Mesenchymal stem cell (in vitro differentiated cells and primary cell): ENCODE measurements around the gene RFC4.

Source experiments
- DNase-seq: peaks from one replicate; pipeline ENCODE4 v3.0.0-alpha.2; 2013
- H2AFZ ChIP-seq: one replicate; pipeline ENCODE4 v1.6.1; 2013; ENCODE audit warnings: low read depth, mild to moderate bottlenecking, control low read depth, inconsistent platforms, low read length, moderate library complexity
- H2AK5ac ChIP-seq: 2 replicates; pipeline ENCODE4 v1.6.1; 2013; ENCODE audit warnings: low read length, moderate library complexity, mild to moderate bottlenecking, inconsistent platforms; ENCODE audit not compliant: severe bottlenecking
- H2BK120ac ChIP-seq: one replicate; pipeline ENCODE4 v1.6.1; 2013; ENCODE audit warnings: low read depth, mild to moderate bottlenecking, inconsistent platforms, low read length, moderate library complexity
- H2BK12ac ChIP-seq, 2 experiments: one replicate each; pipeline ENCODE4 v1.6.1; 2013; ENCODE audit warnings: inconsistent platforms in 2 of 2, low read length in 2 of 2, mild to moderate bottlenecking in 2 of 2, moderate library complexity in 2 of 2, control low read depth in 1 of 2
- H2BK15ac ChIP-seq: one replicate; pipeline ENCODE4 v1.6.1; 2013; ENCODE audit warnings: mild to moderate bottlenecking, low read depth, inconsistent platforms; ENCODE audit not compliant: poor library complexity, severe bottlenecking
- H2BK5ac ChIP-seq: 2 replicates; pipeline ENCODE4 v1.6.1; 2013; ENCODE audit warnings: low read depth, mild to moderate bottlenecking, low read length, control low read depth, inconsistent platforms; ENCODE audit not compliant: poor library complexity, severe bottlenecking
- H3K14ac ChIP-seq, 2 experiments: one replicate each; pipeline ENCODE4 v1.6.1; 2013; ENCODE audit warnings: inconsistent platforms in 2 of 2, low read length in 2 of 2, control low read depth in 1 of 2, mild to moderate bottlenecking in 1 of 2, moderate library complexity in 1 of 2
- H3K18ac ChIP-seq, 2 experiments: one replicate each; pipeline ENCODE4 v1.6.1; 2013; ENCODE audit warnings: inconsistent platforms in 2 of 2, low read length in 2 of 2, control low read depth in 1 of 2, low read depth in 1 of 2, mild to moderate bottlenecking in 1 of 2
- H3K23ac ChIP-seq, 2 experiments: one replicate each; pipeline ENCODE4 v1.6.1; 2013; ENCODE audit warnings: inconsistent platforms in 2 of 2, low read length in 2 of 2, mild to moderate bottlenecking in 2 of 2, moderate library complexity in 2 of 2, control low read depth in 1 of 2
- H3K27ac ChIP-seq: 2 replicates; pipeline ENCODE4 v1.5.1; 2013; ENCODE audit warnings: mild to moderate bottlenecking, moderate library complexity, low read length, control low read depth, inconsistent platforms; ENCODE audit not compliant: poor library complexity, severe bottlenecking
- H3K27me3 ChIP-seq, 2 experiments: 2 replicates each; pipeline versions ENCODE4 v1.6.1 to v1.7.0; 2013; ENCODE audit warnings: low read length in 2 of 2, mild to moderate bottlenecking in 2 of 2, moderate library complexity in 2 of 2, control low read depth in 1 of 2, inconsistent platforms in 1 of 2; ENCODE audit not compliant: control insufficient read depth in 1 of 2, insufficient read depth in 1 of 2
- H3K36me3 ChIP-seq, 2 experiments: 2 replicates each; pipeline versions ENCODE4 v1.6.1 to v1.7.0; 2013; ENCODE audit warnings: low read length in 2 of 2, control low read depth in 1 of 2, inconsistent platforms in 1 of 2, low read depth in 1 of 2, mild to moderate bottlenecking in 1 of 2; ENCODE audit not compliant: insufficient read depth in 2 of 2, control insufficient read depth in 1 of 2
- H3K4ac ChIP-seq, 2 experiments: one replicate each; pipeline ENCODE4 v1.6.1; 2013; ENCODE audit warnings: inconsistent platforms in 2 of 2, low read length in 2 of 2, mild to moderate bottlenecking in 2 of 2, moderate library complexity in 2 of 2, control low read depth in 1 of 2, low read depth in 1 of 2
- H3K4me1 ChIP-seq: 2 replicates; pipeline ENCODE4 v1.6.1; 2013; ENCODE audit warnings: low read depth, low read length, control low read depth; ENCODE audit not compliant: control insufficient read depth, insufficient read depth
- H3K4me2 ChIP-seq: 2 replicates; pipeline ENCODE4 v1.6.1; 2013; ENCODE audit warnings: low read length, mild to moderate bottlenecking, inconsistent platforms; ENCODE audit not compliant: poor library complexity, severe bottlenecking
- H3K4me3 ChIP-seq, 2 experiments: 2 replicates each; pipeline versions ENCODE4 v1.5.1 to v1.7.0; 2013; ENCODE audit warnings: low read length in 2 of 2, mild to moderate bottlenecking in 2 of 2, control low read depth in 1 of 2, low read depth in 1 of 2; ENCODE audit not compliant: insufficient read depth in 1 of 2
- H3K79me1 ChIP-seq: replicated peaks from 2 replicates; pipeline ENCODE4 v1.6.1; 2013; ENCODE audit warnings: mild to moderate bottlenecking, control low read depth, low read length, inconsistent platforms; ENCODE audit not compliant: poor library complexity, severe bottlenecking
- H3K9ac ChIP-seq: 2 replicates; pipeline ENCODE4 v1.7.0; 2013; ENCODE audit warnings: mild to moderate bottlenecking, low read length, moderate library complexity
- H3K9me3 ChIP-seq: 2 replicates; pipeline ENCODE4 v1.7.0; 2013; ENCODE audit warnings: mild to moderate bottlenecking, low read length; ENCODE audit not compliant: control insufficient read depth
- H4K8ac ChIP-seq: one replicate; pipeline ENCODE4 v1.6.1; 2013; ENCODE audit warnings: inconsistent platforms, mild to moderate bottlenecking, low read length, moderate library complexity
- H4K91ac ChIP-seq: one replicate; pipeline ENCODE4 v1.6.1; 2013; ENCODE audit warnings: mild to moderate bottlenecking, low read length, inconsistent platforms
- WGBS: methylation state at CpG from one replicate; pipeline ENCODE4 v1.1.7; 2013; ENCODE audit warnings: mixed read lengths; 5-methylcytosine and 5-hydroxymethylcytosine counted together

Gene RFC4

GRCh38 chr3:186783058-186783730 is 23.1 kb downstream of the RFC4 start, which contains the start of gene EIF4A2:
Gene EIF4A2 (plus strand): TSS chr3:186783577. CDS start chr3:186783611, 34 bp downstream.
- H3K4me1 ChIP-seq = no peaks in the 10 kb centered on the region
- H3K9ac ChIP-seq = peak within 1 kb of the TSS; percentile 99
- H2AFZ ChIP-seq = peak within 1 kb of the TSS; percentile 61
- H2BK15ac ChIP-seq = peak within 1 kb of the TSS; percentile 67
- DNase-seq = peak; percentile 93
- under 1% methylated on average over 60 of the region's 60 CpGs for WGBS
- peak within 1 kb of the TSS; percentile 76 for H2AK5ac ChIP-seq
- H3K18ac ChIP-seq = peak within 1 kb of the TSS; percentile 97 to 98
- H3K79me1 ChIP-seq = no peaks in the 10 kb centered on the region
- peak within 1 kb of the TSS; percentile 92 to 99 for H3K4ac ChIP-seq
- H4K8ac ChIP-seq = peak within 1 kb of the TSS; percentile 91
- peak within 1 kb of the TSS; percentile 100 for H3K27ac ChIP-seq
- no peaks in the 10 kb centered on the region for H3K27me3 ChIP-seq
- H2BK12ac ChIP-seq = peak within 1 kb of the TSS in 1 of 2 experiments; percentile 54
- H3K9me3 ChIP-seq = no peaks in the 10 kb centered on the region
- peak within 1 kb of the TSS; percentile 65 to 93 for H3K23ac ChIP-seq
- peak within 1 kb of the TSS; percentile 82 for H3K4me2 ChIP-seq
- peaks cover 10 to 42% of the 10 kb centered on the region in 2 experiments for H3K36me3 ChIP-seq
- peak within 1 kb of the TSS; percentile 99 for H2BK5ac ChIP-seq
- H3K4me3 ChIP-seq = peak within 1 kb of the TSS; percentile 96 to 100
- H4K91ac ChIP-seq = peak within 1 kb of the TSS; percentile 87
- peak within 1 kb of the TSS; percentile 90 for H2BK120ac ChIP-seq
- peak within 1 kb of the TSS; percentile 67 to 100 for H3K14ac ChIP-seq

GRCh38 chr3:186782542-186783057 is 23.7 kb downstream of the RFC4 start:
- H2BK120ac ChIP-seq = no peak overlapping the region
- H3K18ac ChIP-seq = peak overlapping the region; percentile 87 to 95
- peak overlapping the region; percentile 71 to 87 for H3K4ac ChIP-seq
- H3K79me1 ChIP-seq = no peaks in the 10 kb centered on the region
- H2BK15ac ChIP-seq = peak overlapping the region; percentile 67
- WGBS = 2% methylated on average over 20 of the region's 21 CpGs
- peak overlapping the region; percentile 99 for H3K9ac ChIP-seq
- H2BK5ac ChIP-seq = peak overlapping the region; percentile 99
- H2AFZ ChIP-seq = peak overlapping the region; percentile 61
- peak overlapping the region; percentile 67 to 88 for H3K14ac ChIP-seq
- no peaks in the 10 kb centered on the region for H3K4me1 ChIP-seq
- H4K8ac ChIP-seq = peak overlapping the region; percentile 89
- no peaks in the 10 kb centered on the region for H3K27me3 ChIP-seq
- no peak for DNase-seq
- peak overlapping the region; percentile 56 for H4K91ac ChIP-seq
- H3K4me2 ChIP-seq = peak overlapping the region; percentile 48
- H3K36me3 ChIP-seq = peaks cover 10 to 36% of the 10 kb centered on the region in 2 experiments
- peak overlapping the region; percentile 96 for H3K27ac ChIP-seq
- no peak overlapping the region for H3K23ac ChIP-seq
- H3K9me3 ChIP-seq = no peaks in the 10 kb centered on the region
- H2BK12ac ChIP-seq = no peak overlapping the region
- H2AK5ac ChIP-seq = peak overlapping the region; percentile 70
- H3K4me3 ChIP-seq = peak overlapping the region; percentile 96 to 100

GRCh38 chr3:186779204-186779603 is 27.1 kb downstream of the RFC4 start:
- H3K18ac ChIP-seq = no peak overlapping the region
- no peak overlapping the region for H3K4me3 ChIP-seq
- H3K9ac ChIP-seq = no peak overlapping the region
- H3K27ac ChIP-seq = no peak overlapping the region
- H2AK5ac ChIP-seq = no peak overlapping the region
- no peak for DNase-seq
- no peak overlapping the region for H2BK5ac ChIP-seq
- WGBS = 100% methylated on average over 2 of the region's 5 CpGs
- H3K4me1 ChIP-seq = no peaks in the 10 kb centered on the region
- H4K91ac ChIP-seq = no peak overlapping the region
- no peak overlapping the region for H2BK15ac ChIP-seq
- no peaks in the 10 kb centered on the region for H3K27me3 ChIP-seq
- H3K9me3 ChIP-seq = no peaks in the 10 kb centered on the region
- no peak overlapping the region for H3K23ac ChIP-seq
- H4K8ac ChIP-seq = no peak overlapping the region
- no peak overlapping the region for H3K4me2 ChIP-seq
- H3K36me3 ChIP-seq = peaks cover 2 to 3% of the 10 kb centered on the region in 2 experiments
- H2AFZ ChIP-seq = no peak overlapping the region
- no peak overlapping the region for H2BK12ac ChIP-seq
- H3K4ac ChIP-seq = no peak overlapping the region
- H2BK120ac ChIP-seq = no peak overlapping the region
- no peak overlapping the region for H3K14ac ChIP-seq
- no peaks in the 10 kb centered on the region for H3K79me1 ChIP-seq

GRCh38 chr3:186775999-186776398 is 30.3 kb downstream of the RFC4 start:
- Histone ChIP-seq H3K4ac (no peak overlapping the region), H2BK5ac (no peak overlapping the region), H3K4me3 (no peak overlapping the region), H3K27ac (no peak overlapping the region), H3K4me2 (no peak overlapping the region), H3K18ac (no peak overlapping the region), H2BK15ac (no peak overlapping the region), H2AK5ac (no peak overlapping the region), H3K23ac (no peak overlapping the region), H2BK12ac (no peak overlapping the region), H2BK120ac (no peak overlapping the region), H2AFZ (no peak overlapping the region), H3K27me3 (no peaks in the 10 kb centered on the region), H3K9me3 (no peaks in the 10 kb centered on the region), H3K79me1 (no peaks in the 10 kb centered on the region), H3K36me3 (no peaks in the 10 kb centered on the region), H4K8ac (no peak overlapping the region), H4K91ac (no peak overlapping the region), H3K9ac (no peak overlapping the region), H3K4me1 (no peaks in the 10 kb centered on the region), H3K14ac (no peak overlapping the region)
- 51% methylated on average over 4 of the region's 8 CpGs for WGBS
- DNase-seq = no peak
